Adrenal gland (tissue), 12 donors: ENCODE results near the gene OMG. TPM values are rescaled to one million over a fixed set of nuclear protein-coding genes. Genes with fewer than 3 reads are reported as not detected.

Experiments
- DNase-seq, 7 donors: peaks; one replicate each; pipeline ENCODE4 v3.0.0-alpha.2; 2019 to 2020
- H3K27ac ChIP-seq, 5 donors: fragments of 200-600 bp; sonication (generic) in 4 of 5; 1 replicate in 3 of 5; 2 replicates in 2 of 5; pipeline versions ENCODE4 v1.5.1 to v1.8.0; 2016 to 2020; ENCODE audit warnings: mild to moderate bottlenecking in 1 of 5
- H3K27me3 ChIP-seq: fragments of 200-600 bp; 2 replicates; pipeline ENCODE4 v1.8.0; 2021
- H3K36me3 ChIP-seq, 2 donors: fragments of 200-600 bp; replicated peaks in 1 of 2; 1 replicate in 1 of 2; 2 replicates in 1 of 2; pipeline versions ENCODE4 v1.5.1 to v1.8.0; 2018 to 2022
- H3K4me1 ChIP-seq, 2 donors: fragments of 200-600 bp; replicated peaks in 1 of 2; 1 replicate in 1 of 2; 2 replicates in 1 of 2; pipeline versions ENCODE4 v1.5.1 to v1.8.0; 2018 to 2021
- H3K4me3 ChIP-seq, 4 donors: fragments of 200-600 bp; sonication (generic) in 3 of 4; one replicate each; pipeline ENCODE4 v1.5.1; 2016 to 2018
- H3K9me3 ChIP-seq, 3 donors: fragments of 200-600 bp; sonication (generic) in 1 of 3; replicated peaks in 1 of 3; 1 replicate in 2 of 3; 2 replicates in 1 of 3; pipeline versions ENCODE4 v1.5.1 to v1.8.0; 2016 to 2021
- CTCF ChIP-seq, 6 experiments: fragments of 450-650 bp in 4 of 6; fragments of 200-600 bp in 2 of 6; sonication (generic) in 1 of 6; IDR thresholded peaks; 1 replicate in 5 of 6; 2 replicates in 1 of 6; pipeline versions ENCODE4 v1.5.1 to v1.8.0; 2016 to 2021; ENCODE audit warnings: antibody characterized with exemption in 6 of 6, mild to moderate bottlenecking in 2 of 6, moderate library complexity in 1 of 6
- POLR2A ChIP-seq, 2 donors: fragments of 450-650 bp; IDR thresholded peaks; one replicate each; pipeline ENCODE4 v1.6.1; 2017; ENCODE audit warnings: antibody characterized with exemption in 2 of 2, mild to moderate bottlenecking in 2 of 2, moderate library complexity in 1 of 2
- WGBS, 4 donors: extraction: QIAGEN DNeasy Blood & Tissue Kit in 2 of 4; methylation state at CpG; one replicate each; pipeline versions ENCODE4 v1.1.5 to v1.1.7; 2013 to 2017; 5-methylcytosine and 5-hydroxymethylcytosine counted together
- intact Hi-C, 2 donors: fragments of 100-400 bp; cut with DNase I; formaldehyde crosslinking; loops; one replicate each; pipeline versions ENCODE4 v1.14.1 to v1.15.0; 2022 to 2023
- polyA plus RNA-seq, 3 donors: library from polyadenylated mRNA; stranded (reverse); fragments of 200-250 nt in 2 of 3; fragments of 350-450 nt in 1 of 3; fragmentation: Illumina TruSeq in 1 of 3; extraction: RNeasy Lipid Tissue Mini Kit (QIAGEN cat#74804) in 1 of 3; gene quantifications; one replicate each; pipeline ENCODE4 v1.2.3, GENCODE V29; 2013 to 2014
- total RNA-seq, 9 donors: library from RNA; depleted of rRNA in 4 of 9; stranded (reverse); fragments of >200 nt in 4 of 9; fragments of 120-200 nt in 1 of 9; fragmentation: NEBNext Ultra II Directional in 1 of 9; extraction: Animal tissue kit (Norgen Biotek cat#: 25700) in 1 of 9; gene quantifications; one replicate each; pipeline versions ENCODE4 v1.1.0 to v1.2.4, GENCODE V29; 2013 to 2023
- donor health status: healthy with polysubstance abuse.
- donor health status: Bipolar disorder and iron deficiency.
- donor health status: DM: yes; HTN: yes; CAD: no.
- donor health status: DM: no; HTN: no; CAD: no.
- donor health status: DM: no; HTN: no; CAD: no.
- donor health status: DM: yes; HTN: yes; CAD: no.

The OMG gene
- total and polyA plus RNA-seq, 12 donors, result 0.20 to 0.54 (median 0.48) TPM; not detected in 7

- Histone ChIP-seq H3K27me3 (no peaks in the 10 kb centered on the region), H3K4me1 (peaks cover 0 to 10% of the 10 kb centered on the region in 2 donors), H3K4me3 (peak overlapping the region in 1 of 4 donors; percentile 25), H3K9me3 (no peaks in the 10 kb centered on the region), H3K27ac (peak overlapping the region in 1 of 5 donors; percentile 38), H3K36me3 (no peaks in the 10 kb centered on the region)
- TF ChIP-seq CTCF (IDR thresholded peaks at IDR 0.05) (no peak), POLR2A (IDR thresholded peaks at IDR 0.05) (no peak)
- no peak for DNase-seq
- intact Hi-C loops, result no loop called here
- 72 to 84% (median 78%) methylated on average over 3 of the region's 3 CpGs for WGBS, 4 donors
Observed at GRCh38 chr17:31311526-31311925, 14.5 kb upstream of the OMG start.

GRCh38 chr17:31310886-31311285 is 13.8 kb upstream of the OMG start:
- peaks cover 0 to 3% of the 10 kb centered on the region in 2 donors for H3K4me1 ChIP-seq
- peak overlapping the region in 1 of 4 donors; percentile 25 for H3K4me3 ChIP-seq
- intact Hi-C loops, result no loop called here
- no peak for DNase-seq
- TF ChIP-seq CTCF (IDR thresholded peaks at IDR 0.05) (no peak), POLR2A (IDR thresholded peaks at IDR 0.05) (no peak)
- H3K27me3 ChIP-seq, result no peaks in the 10 kb centered on the region
- no peaks in the 10 kb centered on the region for H3K36me3 ChIP-seq
- no peaks in the 10 kb centered on the region for H3K9me3 ChIP-seq
- WGBS, 4 donors, result 72 to 82% (median 79%) methylated on average over 7 of the region's 7 CpGs
- H3K27ac ChIP-seq, result peak overlapping the region in 1 of 5 donors; percentile 38

GRCh38 chr17:31310260-31310659 is 13.2 kb upstream of the OMG start:
- no peak overlapping the region for H3K4me3 ChIP-seq
- 37 to 79% (median 59%) methylated on average over 2 of the region's 2 CpGs for WGBS, 4 donors

GRCh38 chr17:31309556-31309955 is 12.5 kb upstream of the OMG start:
- TF ChIP-seq POLR2A (IDR thresholded peaks at IDR 0.05), result no peak
- no peak for TF ChIP-seq CTCF (IDR thresholded peaks at IDR 0.05)
- Histone ChIP-seq H3K27ac (peak overlapping the region in 3 of 5 donors; percentile 40 to 47 (median 41)), H3K27me3 (no peaks in the 10 kb centered on the region), H3K9me3 (no peaks in the 10 kb centered on the region), H3K4me3 (no peak overlapping the region), H3K4me1 (peaks cover 0 to 3% of the 10 kb centered on the region in 2 donors), H3K36me3 (no peaks in the 10 kb centered on the region)
- WGBS, 4 donors, result 68 to 75% (median 73%) methylated on average over 2 of the region's 2 CpGs
- intact Hi-C loops, result no loop called here
- no peak for DNase-seq

More at GRCh38 chr17:31310260-31310659, 13.2 kb upstream of the OMG start:
- no peaks in the 10 kb centered on the region for H3K9me3 ChIP-seq
- no peaks in the 10 kb centered on the region for H3K36me3 ChIP-seq
- no peak for DNase-seq
- peak overlapping the region in 1 of 5 donors; percentile 38 for H3K27ac ChIP-seq
- intact Hi-C loops, result no loop called here
- no peak for TF ChIP-seq POLR2A (IDR thresholded peaks at IDR 0.05)
- no peak for TF ChIP-seq CTCF (IDR thresholded peaks at IDR 0.05)
- H3K4me1 ChIP-seq, result peaks cover 0 to 3% of the 10 kb centered on the region in 2 donors
- H3K27me3 ChIP-seq, result no peaks in the 10 kb centered on the region
